OCI-LY3 (cell line): ENCODE measurements around the gene HSF4.

Experiments used
- EZH2phosphoT487 ChIP-seq: fragments of 200-600 bp; shearing (Covaris generic); IDR thresholded peaks from 2 replicates; pipeline ENCODE4 v1.6.1; 2018; ENCODE audit warnings: antibody characterized with exemption, mixed run types, low read depth
- TF ChIP-seq, protein P1 (sequence below): fragments of 200-600, 300-600 bp; sonication (generic); IDR thresholded peaks from 2 replicates; pipeline ENCODE4 v1.5.1; 2014; ENCODE audit warnings: antibody characterized with exemption, low read length, low read depth

DNA sequence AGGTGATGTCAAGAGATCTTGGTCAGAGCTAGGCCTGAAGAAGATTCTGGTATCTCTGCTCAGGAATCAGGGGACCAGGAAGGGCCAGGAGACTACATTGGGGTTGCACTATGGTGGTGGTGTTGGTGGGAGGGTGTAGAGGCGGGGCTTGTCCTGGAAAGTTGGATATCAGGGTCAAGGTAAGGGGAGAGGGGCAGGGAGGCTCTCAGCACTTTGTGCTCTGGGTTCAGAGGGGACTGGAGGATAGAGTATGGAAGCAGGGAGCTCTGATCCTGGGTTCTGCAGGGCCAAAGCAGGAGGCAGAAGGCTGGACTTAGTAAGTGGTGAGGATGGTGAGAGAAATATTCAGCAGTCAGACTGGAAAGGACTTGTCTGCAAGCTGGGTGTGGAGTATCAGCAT lies 8.8 kb downstream of the HSF4 start:
- TF ChIP-seq, protein P1, sequence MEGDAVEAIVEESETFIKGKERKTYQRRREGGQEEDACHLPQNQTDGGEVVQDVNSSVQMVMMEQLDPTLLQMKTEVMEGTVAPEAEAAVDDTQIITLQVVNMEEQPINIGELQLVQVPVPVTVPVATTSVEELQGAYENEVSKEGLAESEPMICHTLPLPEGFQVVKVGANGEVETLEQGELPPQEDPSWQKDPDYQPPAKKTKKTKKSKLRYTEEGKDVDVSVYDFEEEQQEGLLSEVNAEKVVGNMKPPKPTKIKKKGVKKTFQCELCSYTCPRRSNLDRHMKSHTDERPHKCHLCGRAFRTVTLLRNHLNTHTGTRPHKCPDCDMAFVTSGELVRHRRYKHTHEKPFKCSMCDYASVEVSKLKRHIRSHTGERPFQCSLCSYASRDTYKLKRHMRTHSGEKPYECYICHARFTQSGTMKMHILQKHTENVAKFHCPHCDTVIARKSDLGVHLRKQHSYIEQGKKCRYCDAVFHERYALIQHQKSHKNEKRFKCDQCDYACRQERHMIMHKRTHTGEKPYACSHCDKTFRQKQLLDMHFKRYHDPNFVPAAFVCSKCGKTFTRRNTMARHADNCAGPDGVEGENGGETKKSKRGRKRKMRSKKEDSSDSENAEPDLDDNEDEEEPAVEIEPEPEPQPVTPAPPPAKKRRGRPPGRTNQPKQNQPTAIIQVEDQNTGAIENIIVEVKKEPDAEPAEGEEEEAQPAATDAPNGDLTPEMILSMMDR, result no peak
- no peak for TF ChIP-seq EZH2phosphoT487
